Lower leg skin (tissue), 4 donors: ENCODE data around the gene BUB1B. TPM values are rescaled to one million over a fixed set of nuclear protein-coding genes. Genes with fewer than 3 reads are reported as not detected.
"Not testable (repeated sequence)": the region's sequence is repeated elsewhere in the genome, so short reads cannot be mapped to it uniquely, and the experiment has no call there.

ENCODE experiments used
- DNase-seq, 2 donors: peaks; one replicate each; pipeline ENCODE4 v3.0.0-alpha.2; 2019; ENCODE audit warnings: low spot score in 2 of 2
- H3K4me3 ChIP-seq: fragments of 200-600 bp; sonication (generic); 2 replicates; pipeline ENCODE4 v1.5.1; 2017; ENCODE audit warnings: mild to moderate bottlenecking, low read depth; ENCODE audit not compliant: poor library complexity, severe bottlenecking
- CTCF ChIP-seq, 3 donors: fragments of 450-650 bp; IDR thresholded peaks; one replicate each; pipeline ENCODE4 v1.5.1; 2016; ENCODE audit warnings: antibody characterized with exemption in 3 of 3, mild to moderate bottlenecking in 3 of 3, moderate library complexity in 2 of 3
- POLR2A ChIP-seq, 2 donors: fragments of 450-650 bp; IDR thresholded peaks; one replicate each; pipeline ENCODE4 v1.6.1; 2016 to 2017; ENCODE audit warnings: antibody characterized with exemption in 2 of 2, mild to moderate bottlenecking in 1 of 2, moderate library complexity in 1 of 2
- WGBS, 2 donors: methylation state at CpG; one replicate each; pipeline ENCODE4 v1.1.5; 2018; 5-methylcytosine and 5-hydroxymethylcytosine counted together
- intact Hi-C: fragments of 100-400 bp; cut with DNase I; formaldehyde crosslinking; loops from one replicate; pipeline ENCODE4 v1.15.0; 2023; ENCODE audit warnings: low total_unique reads
- total RNA-seq, 4 donors: library from RNA; depleted of rRNA; stranded (reverse); fragments of >200 nt; gene quantifications; one replicate each; pipeline ENCODE4 v1.1.0, GENCODE V29; 2016

The BUB1B gene
- 1 to 10 TPM; 1.3 to 4.5 (median 2.1) TPM for total RNA-seq

GRCh38 chr15:40160689-40161688 lies at the start of gene BUB1B:
BUB1B (plus strand) TSS chr15:40161069; CDS start chr15:40161221, 152 bp downstream.
- WGBS, 2 donors = 2 to 3% methylated on average over 52 to 54 of the region's 54 CpGs
- TF ChIP-seq POLR2A (IDR thresholded peaks at IDR 0.05) (no peak), CTCF (IDR thresholded peaks at IDR 0.05) (no peak)
- peak; percentile 95 to 98 for DNase-seq
- intact Hi-C loops = no loop called here
- peak within 1 kb of the TSS; percentile 12 for H3K4me3 ChIP-seq

GRCh38 chr15:40111888-40112287 lies 49.0 kb upstream of the BUB1B start:
- H3K4me3 ChIP-seq = no peak overlapping the region
- intact Hi-C loops = no loop called here
- 88 to 97% methylated on average over 2 of the region's 2 CpGs for WGBS, 2 donors
- peak in 1 of 2 donors; percentile 59 for DNase-seq
- TF ChIP-seq CTCF (IDR thresholded peaks at IDR 0.05) (no peak), POLR2A (IDR thresholded peaks at IDR 0.05) (no peak)

- intact Hi-C loops = no loop called here
- no peak overlapping the region for H3K4me3 ChIP-seq
- TF ChIP-seq POLR2A (IDR thresholded peaks at IDR 0.05) (no peak), CTCF (IDR thresholded peaks at IDR 0.05) (no peak)
- peak in 1 of 2 donors; percentile 43 for DNase-seq
- WGBS, 2 donors = 70 to 73% methylated on average over 23 to 24 of the region's 24 CpGs
Observed at GRCh38 chr15:40112789-40113188, 48.1 kb upstream of the BUB1B start.

- intact Hi-C loops = no loop called here
- TF ChIP-seq POLR2A (IDR thresholded peaks at IDR 0.05) = no peak
- no peak for TF ChIP-seq CTCF (IDR thresholded peaks at IDR 0.05)
- peak in 1 of 2 donors; percentile 73 for DNase-seq
- 91 to 97% methylated on average over 2 of the region's 2 CpGs for WGBS, 2 donors
- no peak overlapping the region for H3K4me3 ChIP-seq
Observed at GRCh38 chr15:40114218-40114617, 46.7 kb upstream of the BUB1B start.

GRCh38 chr15:40115106-40115505 lies 45.8 kb upstream of the BUB1B start:
- WGBS, 2 donors = 92% methylated on average over 14 of the region's 14 CpGs
- H3K4me3 ChIP-seq, intact Hi-C loops: not testable (repeated sequence)
- peak in 1 of 2 donors; percentile 50 for DNase-seq

- TF ChIP-seq CTCF (IDR thresholded peaks at IDR 0.05) (no peak), POLR2A (IDR thresholded peaks at IDR 0.05) (no peak)
- no peak overlapping the region for H3K4me3 ChIP-seq
- peak in 1 of 2 donors; percentile 87 for DNase-seq
- intact Hi-C loops = no loop called here
- 51 to 62% methylated on average over 8 of the region's 8 CpGs for WGBS, 2 donors
Observed at GRCh38 chr15:40115670-40116093, 45.2 kb upstream of the BUB1B start.
